ENCODE results near the gene ASCL1.

Gene ASCL1

GRCh38 chr12:102953221-102953620 is 4.3 kb upstream of the ASCL1 start:
- DNase-seq, result no peak

GRCh38 chr12:102954134-102954533 is 3.3 kb upstream of the ASCL1 start:
- DNase-seq, result no peak

GRCh38 chr12:102955926-102956737 is 1.3 kb upstream of the ASCL1 start:
- no peak for DNase-seq

DNA sequence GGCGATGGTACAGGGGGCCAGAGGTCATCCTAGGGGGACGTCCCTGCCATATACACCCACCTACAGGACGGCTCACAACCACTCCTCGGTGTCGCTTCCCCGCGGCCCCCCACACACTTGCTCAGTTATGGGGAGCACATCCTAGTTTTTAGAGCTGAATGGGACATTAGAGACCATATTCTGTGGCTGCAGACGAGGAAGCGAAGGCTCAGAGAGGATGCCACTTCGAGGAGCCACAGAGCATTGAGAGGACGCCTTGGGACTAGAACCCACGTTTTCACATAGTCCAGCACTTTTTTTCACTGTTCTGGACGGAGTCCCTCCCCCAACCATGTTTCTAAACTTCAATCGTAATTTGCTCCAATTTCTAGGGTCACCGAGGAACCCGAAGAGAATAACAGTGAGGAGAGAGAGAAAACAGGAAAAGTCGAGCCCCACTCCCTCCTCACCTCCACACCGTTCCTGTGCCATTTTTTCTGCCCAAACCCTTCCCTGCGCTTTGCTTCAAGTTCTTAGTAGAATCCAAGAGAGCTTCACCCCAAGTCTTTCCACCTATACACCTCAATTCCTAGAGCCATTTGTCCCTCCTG is 641 bp upstream of the ASCL1 start:
- no peak for DNase-seq

DNA sequence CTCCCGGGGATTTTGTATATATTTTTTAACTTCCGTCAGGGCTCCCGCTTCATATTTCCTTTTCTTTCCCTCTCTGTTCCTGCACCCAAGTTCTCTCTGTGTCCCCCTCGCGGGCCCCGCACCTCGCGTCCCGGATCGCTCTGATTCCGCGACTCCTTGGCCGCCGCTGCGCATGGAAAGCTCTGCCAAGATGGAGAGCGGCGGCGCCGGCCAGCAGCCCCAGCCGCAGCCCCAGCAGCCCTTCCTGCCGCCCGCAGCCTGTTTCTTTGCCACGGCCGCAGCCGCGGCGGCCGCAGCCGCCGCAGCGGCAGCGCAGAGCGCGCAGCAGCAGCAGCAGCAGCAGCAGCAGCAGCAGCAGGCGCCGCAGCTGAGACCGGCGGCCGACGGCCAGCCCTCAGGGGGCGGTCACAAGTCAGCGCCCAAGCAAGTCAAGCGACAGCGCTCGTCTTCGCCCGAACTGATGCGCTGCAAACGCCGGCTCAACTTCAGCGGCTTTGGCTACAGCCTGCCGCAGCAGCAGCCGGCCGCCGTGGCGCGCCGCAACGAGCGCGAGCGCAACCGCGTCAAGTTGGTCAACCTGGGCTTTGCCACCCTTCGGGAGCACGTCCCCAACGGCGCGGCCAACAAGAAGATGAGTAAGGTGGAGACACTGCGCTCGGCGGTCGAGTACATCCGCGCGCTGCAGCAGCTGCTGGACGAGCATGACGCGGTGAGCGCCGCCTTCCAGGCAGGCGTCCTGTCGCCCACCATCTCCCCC is 777 bp downstream of the ASCL1 start:
- DNase-seq, result no peak

GRCh38 chr12:102958830-102959176 is 1.3 kb downstream of the ASCL1 start:
- DNase-seq, result no peak

- DNase-seq, result no peak
Measured at GRCh38 chr12:102959391-102959790, 1.9 kb downstream of the ASCL1 start.

DNA sequence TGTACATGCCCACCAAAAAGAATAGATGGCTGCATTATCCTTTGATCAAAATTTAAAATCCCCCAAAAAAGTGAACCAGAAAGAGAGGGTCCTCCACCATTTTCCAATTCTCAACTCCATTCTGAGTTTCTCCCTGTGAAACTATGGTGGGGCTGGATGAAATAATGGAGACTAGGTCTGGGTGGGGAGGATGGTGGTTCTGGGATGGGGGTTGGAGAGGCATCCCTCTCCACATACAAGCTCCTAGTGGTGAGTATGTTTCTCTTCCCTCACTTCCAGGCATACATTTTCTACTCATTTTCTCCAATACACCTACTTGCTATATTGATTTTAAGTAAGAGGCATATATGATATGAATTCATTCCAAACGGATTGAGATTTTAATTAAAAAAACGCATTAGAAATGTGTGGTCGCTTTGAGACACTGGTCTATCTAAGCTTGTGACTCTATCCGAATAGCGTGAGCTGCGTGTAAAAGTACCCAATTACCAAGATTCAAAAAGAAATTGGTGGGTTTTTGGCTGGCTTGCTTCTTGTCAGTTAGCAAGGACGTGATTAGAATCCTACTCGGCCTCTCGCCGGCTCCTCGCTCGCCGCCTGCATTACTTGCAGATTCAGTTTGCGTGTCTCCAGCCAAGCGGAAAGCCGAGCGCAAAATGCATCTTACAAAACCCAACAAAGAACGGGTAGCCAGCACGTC is 3.4 kb downstream of the ASCL1 start:
- no peak for DNase-seq

- no peak for DNase-seq
Measured at GRCh38 chr12:102961466-102961855, 4.0 kb downstream of the ASCL1 start.

- no peak for DNase-seq
Measured at GRCh38 chr12:102962532-102962931, 5.1 kb downstream of the ASCL1 start.

DNA sequence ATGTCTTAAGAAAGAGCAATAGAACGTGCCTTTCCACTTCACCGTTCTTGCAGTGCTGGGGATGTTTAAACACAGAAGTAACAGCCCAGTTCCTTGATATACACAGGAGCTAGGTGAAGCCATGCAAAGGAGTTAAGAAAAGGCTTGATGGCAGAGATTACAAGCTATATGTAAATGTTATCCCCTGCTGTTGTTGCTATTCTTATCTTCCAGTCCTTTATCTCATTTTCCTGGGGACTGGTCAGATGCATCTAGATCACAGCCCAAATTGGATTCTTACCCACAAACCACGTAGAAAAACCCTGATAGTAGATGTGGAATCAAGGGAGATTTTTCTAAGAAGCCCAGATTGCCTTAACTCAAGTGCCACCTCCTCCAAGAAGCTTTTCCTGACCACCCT is 5.5 kb downstream of the ASCL1 start:
- peak; percentile 64 for DNase-seq

- no peak for DNase-seq
Measured at GRCh38 chr12:102963796-102964195, 6.3 kb downstream of the ASCL1 start.

DNA sequence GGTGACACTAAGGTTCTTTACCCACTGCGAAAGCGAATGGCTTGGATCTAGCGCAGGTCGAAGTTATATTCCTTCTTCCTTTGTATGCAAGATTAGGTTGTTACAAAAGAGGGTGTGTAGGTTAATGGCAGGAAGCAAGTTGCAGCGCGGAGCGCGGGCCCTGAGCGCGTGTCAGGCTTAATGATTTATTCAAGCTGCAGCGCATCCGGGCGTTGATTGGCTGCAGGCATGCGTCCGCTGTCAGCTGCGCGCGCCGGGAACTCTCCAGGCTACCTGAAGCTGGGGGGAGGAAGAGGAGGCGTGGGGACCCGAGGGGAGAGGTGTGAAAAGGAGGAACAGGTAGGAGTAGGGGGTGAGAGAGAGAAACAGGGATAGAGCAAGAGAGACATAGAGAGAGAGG is 7.4 kb downstream of the ASCL1 start:
- no peak for DNase-seq

GRCh38 chr12:102965281-102966155 is 8.0 kb downstream of the ASCL1 start:
- DNase-seq, result no peak

DNA sequence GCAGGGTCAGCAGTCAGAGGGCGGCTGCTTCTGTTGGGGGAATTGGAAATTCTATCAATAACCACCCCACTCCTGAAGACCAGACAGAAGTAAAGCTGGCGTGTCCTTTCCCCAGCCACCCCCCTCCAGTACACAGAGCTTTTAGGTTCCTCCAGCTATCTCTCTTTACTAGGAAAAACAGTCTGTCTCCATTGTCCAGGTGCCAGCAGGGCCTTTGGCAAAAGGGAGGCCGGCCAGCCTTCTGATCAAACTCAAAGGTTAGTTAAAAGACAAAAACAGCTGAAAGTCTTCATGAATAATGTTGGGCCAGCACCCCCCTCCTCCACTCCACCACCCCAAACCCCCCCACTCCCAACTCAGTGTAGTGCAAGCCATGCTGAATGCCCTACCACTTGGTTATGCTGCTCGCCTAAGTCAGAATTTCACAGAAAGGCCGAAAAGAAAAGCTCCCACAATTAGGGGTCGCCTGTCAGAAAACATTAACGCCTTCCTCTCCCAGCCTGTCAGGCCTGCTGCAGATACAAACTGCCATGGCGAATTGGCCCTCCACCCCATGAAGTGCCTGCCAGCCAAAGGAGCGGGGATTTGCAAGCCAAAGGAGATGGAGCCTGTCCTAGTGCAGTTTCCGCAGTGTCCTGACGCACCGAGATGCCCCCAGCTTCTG is 8.9 kb downstream of the ASCL1 start:
- no peak for DNase-seq

DNA sequence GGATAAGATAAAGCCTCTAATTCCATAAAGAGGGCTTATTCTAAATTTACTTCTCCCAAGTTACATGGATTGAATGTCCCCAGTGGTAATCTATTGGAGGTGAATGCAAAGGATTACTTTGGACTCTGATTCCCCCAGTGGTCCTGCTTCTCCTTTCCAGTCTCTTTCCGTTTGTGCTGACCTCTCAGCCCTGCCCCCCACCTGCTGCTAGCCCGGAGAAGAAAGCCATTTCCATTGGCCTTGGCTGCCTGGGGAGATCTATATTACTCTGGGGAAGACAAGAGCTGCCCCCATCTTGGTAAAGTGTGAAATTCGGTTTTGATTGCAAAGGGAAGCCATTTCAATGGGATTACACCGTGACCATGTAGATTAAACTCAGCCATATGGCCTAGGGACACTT is 13.3 kb downstream of the ASCL1 start:
- peak; percentile 34 for DNase-seq

GRCh38 chr12:102971227-102971626 is 13.8 kb downstream of the ASCL1 start:
- no peak for DNase-seq

DNA sequence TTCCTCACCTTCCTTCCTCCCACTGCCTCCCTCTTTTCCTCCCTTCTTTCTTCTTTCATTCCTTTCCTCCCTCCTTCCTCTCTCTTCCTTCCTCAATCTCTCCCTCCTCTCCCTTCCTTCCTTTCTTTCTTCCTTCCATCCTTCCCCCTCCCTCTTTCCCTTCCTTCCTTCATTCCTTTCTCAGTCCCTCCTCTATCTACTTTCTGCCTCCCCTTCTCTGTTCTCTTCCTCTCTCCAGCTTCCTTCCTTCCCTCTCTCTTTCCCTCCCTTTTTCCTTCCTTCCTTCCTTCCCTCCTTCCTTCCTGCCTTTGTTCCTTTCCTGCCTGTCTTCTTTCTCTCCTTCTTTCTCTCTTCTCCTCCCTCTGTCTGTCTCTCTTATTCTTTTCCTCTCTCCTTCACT is 16.1 kb downstream of the ASCL1 start:
- no peak for DNase-seq

DNA sequence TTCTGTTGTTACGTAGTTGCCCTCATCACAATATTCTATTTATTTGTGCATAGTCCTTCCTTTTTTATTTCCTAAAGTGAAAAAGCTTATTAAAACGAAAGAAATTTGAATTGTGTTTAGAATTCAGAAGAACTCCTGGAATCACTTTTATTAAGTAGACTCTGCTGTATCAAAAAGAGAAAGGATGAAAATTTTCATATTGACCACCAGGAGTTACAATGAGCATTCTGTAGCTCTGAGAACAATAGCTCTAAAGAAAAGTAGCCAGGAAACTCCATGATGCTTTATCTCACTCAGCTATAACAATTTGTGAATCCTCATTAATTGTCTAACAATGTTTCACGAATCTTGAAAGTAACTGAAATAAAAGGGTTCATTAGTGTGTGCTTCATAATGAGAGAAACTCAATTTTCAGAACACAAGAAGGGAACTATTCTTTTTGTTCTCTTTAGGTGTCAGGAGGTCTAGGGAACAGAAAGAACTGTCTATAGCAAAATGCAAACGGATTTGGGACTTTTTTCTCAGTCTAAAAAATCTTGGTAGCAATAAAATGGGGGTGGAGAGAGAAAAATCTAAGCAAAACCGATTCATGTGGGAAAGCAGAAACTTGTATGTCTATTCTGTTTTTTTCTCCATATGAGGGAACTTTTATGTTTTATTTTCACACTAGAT is 19.3 kb downstream of the ASCL1 start:
- DNase-seq, result no peak

DNA sequence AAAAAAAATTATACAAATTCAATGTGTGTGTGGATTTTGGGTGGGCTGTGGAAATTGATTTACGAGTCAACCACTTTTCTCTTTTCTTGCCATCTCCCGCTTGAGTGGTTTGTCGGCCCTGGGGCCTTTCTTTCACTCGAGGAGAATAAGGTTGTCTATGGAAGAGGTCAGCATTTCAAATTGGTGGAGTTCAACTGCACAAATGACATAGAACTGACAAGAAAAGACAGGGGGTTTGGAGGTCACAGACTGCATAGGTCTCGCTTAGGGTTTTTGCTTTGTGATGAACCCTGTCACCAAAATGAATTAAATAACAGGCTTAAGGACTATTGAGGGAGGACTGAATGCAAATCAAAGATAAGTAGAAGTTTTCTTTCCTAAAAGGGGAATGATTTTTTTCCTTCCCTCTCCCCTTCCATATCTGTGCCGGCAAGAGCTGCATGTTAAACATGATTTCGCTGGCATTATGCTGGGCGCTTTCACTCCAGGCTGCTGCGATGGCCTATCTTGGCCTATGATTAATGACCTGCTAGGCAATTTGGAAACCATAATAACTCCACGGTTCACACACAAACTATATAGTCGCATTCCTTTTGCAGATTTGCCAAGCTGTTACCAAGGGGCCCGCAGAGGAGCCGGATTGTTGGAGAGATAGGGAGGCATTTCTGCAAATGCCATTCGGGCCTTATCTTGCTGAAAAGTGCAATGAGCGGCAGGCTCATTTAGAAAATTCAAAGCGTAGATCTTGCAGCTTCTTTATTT is 20.7 kb downstream of the ASCL1 start:
- no peak for DNase-seq

- DNase-seq, result no peak
Measured at GRCh38 chr12:102980350-102980749, 22.9 kb downstream of the ASCL1 start.

Data from NCI-H524 treated with DMSO at 0.1 percent for 48 hours (cell line).